Tibial artery (tissue), 4 donors: ENCODE results near the gene ASB6.
"Not testable (repeated sequence)": the region's sequence is repeated elsewhere in the genome, so short reads cannot be mapped to it uniquely, and the experiment has no call there.

Experiments
- DNase-seq, 2 donors: peaks; one replicate each; pipeline ENCODE4 v3.0.0-alpha.2; 2019
- H3K27ac ChIP-seq, 2 donors: fragments of 200-600 bp; sonication (generic) in 1 of 2; 1 replicate in 1 of 2; 2 replicates in 1 of 2; pipeline ENCODE4 v1.5.1; 2018 to 2019; ENCODE audit warnings: mild to moderate bottlenecking in 1 of 2
- H3K27me3 ChIP-seq, 2 donors: fragments of 200-600 bp; sonication (generic) in 1 of 2; one replicate each; pipeline versions ENCODE4 v1.5.1 to v1.6.0; 2016 to 2019
- H3K36me3 ChIP-seq, 3 donors: fragments of 200-600 bp; sonication (generic) in 2 of 3; one replicate each; pipeline ENCODE4 v1.5.1; 2016 to 2019; ENCODE audit warnings: mild to moderate bottlenecking in 2 of 3
- H3K4me1 ChIP-seq, 4 donors: fragments of 200-600 bp; sonication (generic) in 2 of 4; 1 replicate in 3 of 4; 2 replicates in 1 of 4; pipeline ENCODE4 v1.5.1; 2016 to 2019
- H3K4me3 ChIP-seq, 2 donors: fragments of 200-600 bp; sonication (generic) in 1 of 2; 1 replicate in 1 of 2; 2 replicates in 1 of 2; pipeline ENCODE4 v1.5.1; 2018 to 2019; ENCODE audit warnings: mild to moderate bottlenecking in 2 of 2
- H3K9me3 ChIP-seq, 3 donors: fragments of 200-600 bp; sonication (generic) in 1 of 3; one replicate each; pipeline ENCODE4 v1.5.1; 2016 to 2019
- intact Hi-C: fragments of 100-400 bp; cut with DNase I; formaldehyde crosslinking; loops from one replicate; pipeline ENCODE4 v1.15.0; 2023; ENCODE audit warnings: low total_unique reads
- TF ChIP-seq, protein P1 (sequence below), 2 experiments: fragments of 200-600 bp in 1 of 2; fragments of 450-650 bp in 1 of 2; IDR thresholded peaks; one replicate each; pipeline ENCODE4 v1.5.1; 2017 to 2019; ENCODE audit warnings: antibody characterized with exemption in 2 of 2, mild to moderate bottlenecking in 1 of 2, moderate library complexity in 1 of 2

Gene ASB6

GRCh38 chr9:129639756-129640085 lies 2.2 kb downstream of the ASB6 start:
- Histone ChIP-seq H3K36me3 (peaks cover 36 to 50% (median 50%) of the 10 kb centered on the region in 3 donors), H3K4me3 (no peak overlapping the region), H3K4me1 (peaks cover 0 to 33% (median 27%) of the 10 kb centered on the region in 4 donors), H3K27me3 (no peaks in the 10 kb centered on the region), H3K27ac (no peak overlapping the region), H3K9me3 (no peaks in the 10 kb centered on the region)
- TF ChIP-seq, protein P1, sequence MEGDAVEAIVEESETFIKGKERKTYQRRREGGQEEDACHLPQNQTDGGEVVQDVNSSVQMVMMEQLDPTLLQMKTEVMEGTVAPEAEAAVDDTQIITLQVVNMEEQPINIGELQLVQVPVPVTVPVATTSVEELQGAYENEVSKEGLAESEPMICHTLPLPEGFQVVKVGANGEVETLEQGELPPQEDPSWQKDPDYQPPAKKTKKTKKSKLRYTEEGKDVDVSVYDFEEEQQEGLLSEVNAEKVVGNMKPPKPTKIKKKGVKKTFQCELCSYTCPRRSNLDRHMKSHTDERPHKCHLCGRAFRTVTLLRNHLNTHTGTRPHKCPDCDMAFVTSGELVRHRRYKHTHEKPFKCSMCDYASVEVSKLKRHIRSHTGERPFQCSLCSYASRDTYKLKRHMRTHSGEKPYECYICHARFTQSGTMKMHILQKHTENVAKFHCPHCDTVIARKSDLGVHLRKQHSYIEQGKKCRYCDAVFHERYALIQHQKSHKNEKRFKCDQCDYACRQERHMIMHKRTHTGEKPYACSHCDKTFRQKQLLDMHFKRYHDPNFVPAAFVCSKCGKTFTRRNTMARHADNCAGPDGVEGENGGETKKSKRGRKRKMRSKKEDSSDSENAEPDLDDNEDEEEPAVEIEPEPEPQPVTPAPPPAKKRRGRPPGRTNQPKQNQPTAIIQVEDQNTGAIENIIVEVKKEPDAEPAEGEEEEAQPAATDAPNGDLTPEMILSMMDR (IDR thresholded peaks at IDR 0.05) = no peak
- intact Hi-C loops = loop anchor here (5.0 kb wide), 1 partner anchor 98 kb away; no protein-coding TSS in a partner anchor
- DNase-seq = no peak

GRCh38 chr9:129639034-129639630 lies 2.8 kb downstream of the ASB6 start:
- Histone ChIP-seq H3K9me3 (no peaks in the 10 kb centered on the region), H3K27me3 (no peaks in the 10 kb centered on the region), H3K4me1 (peaks cover 0 to 33% (median 27%) of the 10 kb centered on the region in 4 donors), H3K4me3 (no peak overlapping the region), H3K36me3 (peaks cover 42 to 56% (median 55%) of the 10 kb centered on the region in 3 donors), H3K27ac (no peak overlapping the region)
- intact Hi-C loops = no loop called here
- no peak for DNase-seq
- TF ChIP-seq, protein P1 (IDR thresholded peaks at IDR 0.05) = no peak

DNA sequence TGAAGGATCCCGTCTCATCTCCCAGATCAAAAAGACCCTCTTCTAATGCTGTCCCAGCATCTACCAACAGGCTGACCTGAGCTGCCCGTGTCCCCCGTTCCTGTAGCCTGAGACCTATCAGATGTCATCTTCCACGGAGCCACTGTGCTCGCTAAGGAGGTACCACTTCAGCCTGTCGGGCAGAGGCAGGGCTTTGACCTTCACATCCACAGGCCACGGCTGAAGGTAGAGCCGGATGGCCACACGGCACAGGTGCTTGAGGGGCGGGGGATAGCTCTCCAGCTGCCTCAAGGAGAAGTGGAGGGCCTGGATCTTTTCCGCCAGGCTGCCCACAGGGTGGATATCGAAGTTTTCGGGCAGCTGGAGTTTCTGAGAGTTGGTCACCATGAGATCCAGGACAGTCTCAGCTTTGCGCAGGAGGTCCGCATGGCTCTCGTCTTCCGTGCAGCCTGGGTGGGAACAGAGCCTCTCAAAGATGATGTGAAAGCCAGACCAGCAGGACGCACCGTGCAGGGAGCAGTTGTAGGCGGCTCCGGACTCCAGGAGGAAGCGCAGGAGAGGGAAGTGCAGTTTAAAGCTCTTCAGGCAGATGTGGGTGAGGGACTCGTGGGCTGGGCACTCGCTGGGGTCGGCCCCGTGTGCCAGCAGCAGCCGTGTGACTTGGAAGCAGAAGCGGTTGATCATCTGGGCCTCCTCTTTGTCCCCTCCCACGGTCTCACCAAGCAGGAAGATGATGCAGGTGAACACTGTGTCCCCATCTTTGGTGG lies 4.1 kb downstream of the ASB6 start:
- H3K27ac ChIP-seq = no peak overlapping the region
- no peaks in the 10 kb centered on the region for H3K9me3 ChIP-seq
- TF ChIP-seq, protein P1 (IDR thresholded peaks at IDR 0.05) = no peak
- peaks cover 0 to 32% (median 27%) of the 10 kb centered on the region in 4 donors for H3K4me1 ChIP-seq
- intact Hi-C loops = no loop called here
- no peak for DNase-seq
- H3K27me3 ChIP-seq = no peaks in the 10 kb centered on the region
- no peak overlapping the region for H3K4me3 ChIP-seq
- peaks cover 48 to 69% (median 68%) of the 10 kb centered on the region in 3 donors for H3K36me3 ChIP-seq

DNA sequence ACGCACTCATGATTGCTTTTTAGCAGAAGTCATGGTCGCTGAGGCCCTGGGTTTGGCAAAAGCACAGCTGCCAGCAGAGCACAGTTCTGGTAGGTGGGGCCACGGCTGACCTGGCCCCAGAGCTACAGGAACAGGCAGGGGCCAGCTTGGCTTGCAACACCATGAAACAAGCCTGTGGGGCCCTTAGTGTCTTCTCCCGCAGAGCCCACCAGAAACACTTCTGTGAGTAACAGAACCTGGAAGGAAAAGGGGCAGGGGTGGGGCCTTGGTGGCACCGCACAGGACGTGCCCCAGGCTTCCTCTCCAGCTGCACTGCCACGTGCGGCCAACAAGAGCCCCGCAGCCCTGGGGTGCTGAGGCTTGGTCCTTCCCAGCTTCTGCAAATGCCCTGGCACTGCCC lies 4.8 kb downstream of the ASB6 start:
- Histone ChIP-seq H3K27ac (no peak overlapping the region), H3K9me3 (no peaks in the 10 kb centered on the region), H3K36me3 (peaks cover 48 to 74% (median 73%) of the 10 kb centered on the region in 3 donors), H3K4me3 (no peak overlapping the region), H3K4me1 (peaks cover 0 to 30% (median 26%) of the 10 kb centered on the region in 4 donors), H3K27me3 (no peaks in the 10 kb centered on the region)
- DNase-seq = no peak
- TF ChIP-seq, protein P1 (IDR thresholded peaks at IDR 0.05) = no peak
- intact Hi-C loops = no loop called here

- H3K27ac ChIP-seq, DNase-seq, H3K27me3 ChIP-seq, H3K9me3 ChIP-seq, intact Hi-C loops, H3K4me3 ChIP-seq: not testable (repeated sequence)
- H3K4me1 ChIP-seq = peaks cover 0 to 36% (median 26%) of the 10 kb centered on the region in 4 donors
- peaks cover 48 to 74% (median 73%) of the 10 kb centered on the region in 3 donors for H3K36me3 ChIP-seq
Observed at GRCh38 chr9:129636343-129636742, 5.6 kb downstream of the ASB6 start.
